ENCODE measurements around the gene ADCY3. TPM values are rescaled to one million over a fixed set of nuclear protein-coding genes. Genes with fewer than 3 reads are reported as not detected.

Gene ADCY3
- total and polyA plus RNA-seq, 2 of the 4 experiments (the other 2 are of a cell fraction), result 17.4 to 46.1 TPM

DNA sequence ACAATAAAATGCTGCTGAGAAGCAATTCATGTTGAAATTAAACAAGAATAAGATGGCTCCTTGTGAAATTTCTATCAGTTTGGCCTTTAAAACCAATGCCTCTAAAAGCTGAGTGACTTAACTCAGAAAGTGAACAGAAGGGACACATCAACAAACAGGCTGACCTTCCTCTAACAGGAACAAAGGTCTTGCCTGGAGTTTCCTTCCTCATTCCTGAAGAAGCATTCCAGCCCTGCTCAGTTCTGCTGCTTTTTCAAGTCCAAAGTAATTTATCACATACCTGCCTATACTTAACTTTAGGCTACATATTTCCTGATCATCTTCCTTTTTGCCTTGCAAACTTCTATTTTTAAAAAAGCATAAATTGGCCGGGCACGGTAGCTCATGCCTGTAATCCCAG is 140.9 kb downstream of the ADCY3 start:
- 80% methylated on average over 1 of the region's 2 CpGs; no CpG with 5 or more reads in 1 of the 2 experiments for WGBS, 2 experiments (ENCODE audit: extremely low coverage in 2 of 2, insufficient read length in 1 of 2)

More for the DNA sequence above, 140.9 kb downstream of the ADCY3 start:
- CTCF ChIA-PET, result interaction anchor here (0.6 kb wide), 1 partner anchor 19 kb away, joined by 3 read pairs; no protein-coding TSS in a partner anchor
- H3K9ac ChIP-seq (ENCODE audit: low read depth, low read length), result no peak overlapping the region
- no peak overlapping the region for H3K56ac ChIP-seq (ENCODE audit: extremely low read depth, insufficient read depth, low read length)
- H2BK20ac ChIP-seq (ENCODE audit: low read depth, low read length), result no peak overlapping the region
- no peaks in the 10 kb centered on the region for H3K9me1 ChIP-seq (ENCODE audit: insufficient read depth, low read length)
- H3K36me3 ChIP-seq (ENCODE audit: control insufficient read depth, insufficient read depth, low read length), result no peaks in the 10 kb centered on the region
- no peak overlapping the region for H3K23ac ChIP-seq (ENCODE audit: low read depth, low read length)
- no peak for ATAC-seq (ENCODE audit: low read depth)
- H3K4ac ChIP-seq (ENCODE audit: low read depth, low read length), result no peak overlapping the region
- no peaks in the 10 kb centered on the region for H3K4me1 ChIP-seq (ENCODE audit: control insufficient read depth, insufficient read depth, low read length)
- intact Hi-C loops (cut with micrococcal nuclease), result no loop called here
- no peak overlapping the region for H4K8ac ChIP-seq (ENCODE audit: low read depth in 2 of 2, low read length in 2 of 2)
- H2AK9ac ChIP-seq (replicated peaks; ENCODE audit: low read depth, low read length, poor library complexity), result no peak overlapping the region
- no peak overlapping the region for H2AK5ac ChIP-seq (ENCODE audit: low read depth, low read length)
- no peak overlapping the region for H2BK5ac ChIP-seq (ENCODE audit: low read depth, low read length, poor library complexity, severe bottlenecking)
- no peak overlapping the region for H3K4me2 ChIP-seq (ENCODE audit: low read depth, low read length)
- in situ Hi-C loops (cut with MboI; ENCODE audit: low sequenced_read_pairs), result no loop called here
- no peak overlapping the region; the same call in 1 of the 2 replicates for H3K14ac ChIP-seq (replicated peaks; ENCODE audit: low read depth, low read length)
- no peak overlapping the region for H3K4me3 ChIP-seq (ENCODE audit: insufficient read depth, low read depth, low read length)
- no peak for DNase-seq
- no peaks in the 10 kb centered on the region for H4K20me1 ChIP-seq (ENCODE audit: insufficient read depth, low read length)
- H3K27ac ChIP-seq (ENCODE audit: insufficient read depth, low read length), result no peak overlapping the region
- no peak overlapping the region for H3K18ac ChIP-seq (ENCODE audit: low read depth, low read length)
- H2BK120ac ChIP-seq (ENCODE audit: low read depth, low read length), result no peak overlapping the region
- no peak overlapping the region for H4K5ac ChIP-seq (ENCODE audit: low read depth, low read length)
- no peaks in the 10 kb centered on the region for H3K79me1 ChIP-seq (ENCODE audit: low read depth in 1 of 2, low read length in 2 of 2)
- no TSS peak for BruUV-seq (replicated peaks)
- dilution Hi-C loops (cut with HindIII; ENCODE audit: low sequenced_read_pairs, unreplicated experiment), result no loop called here
- POLR2A ChIA-PET (ENCODE audit: unreplicated experiment), result no interaction called here
- no peaks in the 10 kb centered on the region for H3K27me3 ChIP-seq (ENCODE audit: control insufficient read depth, insufficient read depth, low read length)
- no peak overlapping the region for H4K91ac ChIP-seq (ENCODE audit: insufficient read depth, low read depth, low read length)
- no peak overlapping the region for H2BK15ac ChIP-seq (ENCODE audit: low read depth, low read length)
- TF ChIP-seq MAZ (IDR thresholded peaks at IDR 0.05; ENCODE audit: borderline replicate concordance, low read depth, low read length), result no peak
- TF ChIP-seq BHLHE40 (IDR thresholded peaks at IDR 0.05; ENCODE audit: low read depth, low read length), result no peak
- no peak for TF ChIP-seq RAD21 (IDR thresholded peaks at IDR 0.05; ENCODE audit: low read length)
- TF ChIP-seq, protein P1, sequence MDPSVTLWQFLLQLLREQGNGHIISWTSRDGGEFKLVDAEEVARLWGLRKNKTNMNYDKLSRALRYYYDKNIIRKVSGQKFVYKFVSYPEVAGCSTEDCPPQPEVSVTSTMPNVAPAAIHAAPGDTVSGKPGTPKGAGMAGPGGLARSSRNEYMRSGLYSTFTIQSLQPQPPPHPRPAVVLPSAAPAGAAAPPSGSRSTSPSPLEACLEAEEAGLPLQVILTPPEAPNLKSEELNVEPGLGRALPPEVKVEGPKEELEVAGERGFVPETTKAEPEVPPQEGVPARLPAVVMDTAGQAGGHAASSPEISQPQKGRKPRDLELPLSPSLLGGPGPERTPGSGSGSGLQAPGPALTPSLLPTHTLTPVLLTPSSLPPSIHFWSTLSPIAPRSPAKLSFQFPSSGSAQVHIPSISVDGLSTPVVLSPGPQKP (IDR thresholded peaks at IDR 0.05; ENCODE audit: borderline replicate concordance, low read depth, low read length), result no peak
- TF ChIP-seq NFE2L2 (IDR thresholded peaks at IDR 0.05; ENCODE audit: low read depth, low read length), result no peak
- no peak for TF ChIP-seq CEBPB (IDR thresholded peaks at IDR 0.05; ENCODE audit: low read depth, low read length)
- no peak for TF ChIP-seq POLR2A (IDR thresholded peaks at IDR 0.05; ENCODE audit: low read depth, low read length)
- TF ChIP-seq, protein P2, sequence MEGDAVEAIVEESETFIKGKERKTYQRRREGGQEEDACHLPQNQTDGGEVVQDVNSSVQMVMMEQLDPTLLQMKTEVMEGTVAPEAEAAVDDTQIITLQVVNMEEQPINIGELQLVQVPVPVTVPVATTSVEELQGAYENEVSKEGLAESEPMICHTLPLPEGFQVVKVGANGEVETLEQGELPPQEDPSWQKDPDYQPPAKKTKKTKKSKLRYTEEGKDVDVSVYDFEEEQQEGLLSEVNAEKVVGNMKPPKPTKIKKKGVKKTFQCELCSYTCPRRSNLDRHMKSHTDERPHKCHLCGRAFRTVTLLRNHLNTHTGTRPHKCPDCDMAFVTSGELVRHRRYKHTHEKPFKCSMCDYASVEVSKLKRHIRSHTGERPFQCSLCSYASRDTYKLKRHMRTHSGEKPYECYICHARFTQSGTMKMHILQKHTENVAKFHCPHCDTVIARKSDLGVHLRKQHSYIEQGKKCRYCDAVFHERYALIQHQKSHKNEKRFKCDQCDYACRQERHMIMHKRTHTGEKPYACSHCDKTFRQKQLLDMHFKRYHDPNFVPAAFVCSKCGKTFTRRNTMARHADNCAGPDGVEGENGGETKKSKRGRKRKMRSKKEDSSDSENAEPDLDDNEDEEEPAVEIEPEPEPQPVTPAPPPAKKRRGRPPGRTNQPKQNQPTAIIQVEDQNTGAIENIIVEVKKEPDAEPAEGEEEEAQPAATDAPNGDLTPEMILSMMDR (conservative IDR thresholded peaks at IDR 0.05; ENCODE audit: low read depth, low read length), result no peak
- no peak for TF ChIP-seq MXI1 (IDR thresholded peaks at IDR 0.05; ENCODE audit: borderline replicate concordance, low read depth, low read length)
- no peak for TF ChIP-seq CHD1 (IDR thresholded peaks at IDR 0.05; ENCODE audit: low read depth, low read length)
- no peak for TF ChIP-seq RFX5 (IDR thresholded peaks at IDR 0.05; ENCODE audit: low read depth, low read length)
- TF ChIP-seq, protein P3, sequence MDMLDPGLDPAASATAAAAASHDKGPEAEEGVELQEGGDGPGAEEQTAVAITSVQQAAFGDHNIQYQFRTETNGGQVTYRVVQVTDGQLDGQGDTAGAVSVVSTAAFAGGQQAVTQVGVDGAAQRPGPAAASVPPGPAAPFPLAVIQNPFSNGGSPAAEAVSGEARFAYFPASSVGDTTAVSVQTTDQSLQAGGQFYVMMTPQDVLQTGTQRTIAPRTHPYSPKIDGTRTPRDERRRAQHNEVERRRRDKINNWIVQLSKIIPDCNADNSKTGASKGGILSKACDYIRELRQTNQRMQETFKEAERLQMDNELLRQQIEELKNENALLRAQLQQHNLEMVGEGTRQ (IDR thresholded peaks at IDR 0.05; ENCODE audit: low read depth, low read length), result no peak
- TF ChIP-seq FOS (IDR thresholded peaks at IDR 0.05; ENCODE audit: low read depth, low read length), result no peak
- no peak for TF ChIP-seq RCOR1 (IDR thresholded peaks at IDR 0.05; ENCODE audit: insufficient replicate concordance, low read length)
- no peak for TF ChIP-seq SMC3 (IDR thresholded peaks at IDR 0.05; ENCODE audit: low read depth, low read length)
- no peak for TF ChIP-seq MAFK (IDR thresholded peaks at IDR 0.05; ENCODE audit: low read depth, low read length)
- H3K9me3 ChIP-seq (ENCODE audit: control insufficient read depth, insufficient read depth, low read length), result no peaks in the 10 kb centered on the region
- no peak overlapping the region for H2AFZ ChIP-seq (replicated peaks; ENCODE audit: low read length, poor library complexity)

Measured in IMR-90 (cell line).